NCI-H2227 (cell line): ENCODE data around the gene RND1.

Experiments
- DNase-seq: peaks from one replicate; lab custom pipeline; 2025; ENCODE audit not compliant: unreplicated experiment; lab: John Stamatoyannopoulos, UW

RND1 gene

GRCh38 chr12:48828841-48829575 lies 36.7 kb downstream of the RND1 start:
- no peak for DNase-seq

DNA sequence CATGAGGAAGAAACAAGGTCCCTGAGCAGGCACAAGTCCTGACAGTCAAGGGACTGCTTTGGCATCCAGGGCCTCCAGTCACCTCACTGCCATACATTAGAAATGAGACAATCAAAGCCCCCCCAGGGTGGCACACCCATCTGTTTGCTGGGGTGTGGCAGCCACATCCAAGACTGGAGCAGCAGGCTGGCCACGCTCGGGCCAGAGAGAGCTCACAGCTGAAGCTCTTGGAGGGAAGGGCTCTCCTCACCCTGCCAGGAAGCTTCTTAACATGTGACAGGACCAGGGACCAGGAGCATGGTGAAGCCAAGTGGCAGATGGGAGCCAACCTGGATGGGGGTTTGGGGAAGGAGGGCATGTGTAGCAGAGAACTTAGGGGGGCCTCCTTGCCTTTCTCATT lies 37.4 kb downstream of the RND1 start:
- no peak for DNase-seq

DNA sequence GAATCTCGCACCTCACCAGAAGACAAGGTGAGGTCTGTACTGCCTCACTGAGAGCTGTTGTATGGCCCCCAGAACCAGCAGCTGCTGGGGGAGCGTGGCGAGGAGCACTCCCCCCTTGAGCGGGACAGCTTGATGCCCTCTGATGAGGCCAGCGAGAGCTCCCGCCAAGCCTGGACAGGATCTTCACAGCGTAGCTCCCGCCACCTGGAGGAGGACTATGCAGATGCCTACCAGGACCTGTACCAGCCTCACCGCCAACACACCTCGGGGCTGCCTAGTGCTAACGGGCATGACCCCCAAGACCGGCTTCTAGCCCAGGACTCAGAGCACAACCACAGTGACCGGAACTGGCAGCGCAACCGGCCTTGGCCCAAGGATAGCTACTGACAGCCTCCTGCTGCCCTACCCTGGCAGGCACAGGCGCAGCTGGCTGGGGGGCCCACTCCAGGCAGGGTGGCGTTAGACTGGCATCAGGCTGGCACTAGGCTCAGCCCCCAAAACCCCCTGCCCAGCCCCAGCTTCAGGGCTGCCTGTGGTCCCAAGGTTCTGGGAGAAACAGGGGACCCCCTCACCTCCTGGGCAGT lies 38.1 kb downstream of the RND1 start:
- DNase-seq: no peak

DNA sequence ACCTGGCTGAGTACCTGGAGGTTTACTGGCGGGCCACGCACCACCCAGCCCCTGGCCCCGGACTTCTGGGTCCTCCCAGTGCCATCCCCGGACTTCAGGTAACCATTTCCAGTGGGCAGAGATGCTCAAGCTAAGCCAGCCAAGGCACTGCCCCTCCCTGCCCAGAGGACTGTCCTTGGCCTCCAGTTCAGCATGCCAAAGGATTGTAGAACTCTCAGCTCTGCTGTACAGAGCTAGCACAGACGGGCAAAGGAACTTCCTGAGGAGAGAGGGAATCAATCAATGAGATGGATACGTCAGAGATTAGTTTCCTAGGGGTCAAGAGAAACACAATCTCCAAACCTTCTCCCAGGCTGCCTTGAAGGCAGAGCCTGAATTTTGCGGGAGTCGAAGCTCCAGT lies 38.6 kb downstream of the RND1 start:
- no peak for DNase-seq

DNA sequence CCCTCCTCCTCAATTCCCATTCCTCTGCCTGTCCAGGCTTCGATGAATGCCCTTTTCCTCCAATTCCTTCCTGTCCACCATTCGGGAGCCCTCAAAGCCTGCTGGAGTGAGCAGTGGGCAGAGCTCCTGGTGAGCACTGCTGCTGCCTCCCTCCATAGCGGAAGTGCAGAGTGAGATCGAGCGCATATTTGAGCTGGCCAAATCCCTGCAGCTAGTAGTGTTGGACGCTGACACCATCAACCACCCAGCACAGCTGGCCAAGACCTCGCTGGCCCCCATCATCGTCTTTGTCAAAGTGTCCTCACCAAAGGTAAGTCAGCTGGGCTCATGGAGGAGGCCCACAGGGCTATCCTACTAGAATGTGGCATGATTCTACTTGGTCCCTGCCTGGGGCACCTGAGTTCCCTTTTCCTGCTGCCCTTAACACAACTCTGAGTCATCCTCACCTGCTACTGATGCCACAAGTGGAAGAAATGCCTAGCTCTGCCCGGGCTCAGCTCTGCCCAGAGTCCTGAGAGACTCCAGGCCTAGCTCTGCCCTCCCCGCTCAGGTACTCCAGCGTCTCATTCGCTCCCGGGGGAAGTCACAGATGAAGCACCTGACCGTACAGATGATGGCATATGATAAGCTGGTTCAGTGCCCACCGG lies 39.3 kb downstream of the RND1 start:
- DNase-seq: no peak

DNA sequence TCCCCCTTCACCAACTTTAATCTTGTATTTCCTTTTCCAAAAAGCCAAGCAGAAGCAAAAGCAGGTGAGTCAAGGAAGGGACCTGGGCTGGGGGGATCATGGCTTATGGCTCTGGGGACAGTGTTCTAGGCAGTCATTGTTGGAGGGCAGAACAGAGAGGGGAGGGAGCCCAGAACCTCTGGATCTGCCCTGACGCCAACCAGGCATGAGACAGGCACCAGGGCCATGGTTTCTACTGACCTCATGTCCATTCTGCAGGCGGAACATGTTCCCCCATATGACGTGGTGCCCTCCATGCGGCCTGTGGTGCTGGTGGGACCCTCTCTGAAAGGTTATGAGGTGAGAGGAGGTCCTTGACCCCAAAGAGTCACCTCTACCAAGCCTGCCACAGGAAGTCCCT lies 40.8 kb downstream of the RND1 start:
- no peak for DNase-seq

DNA sequence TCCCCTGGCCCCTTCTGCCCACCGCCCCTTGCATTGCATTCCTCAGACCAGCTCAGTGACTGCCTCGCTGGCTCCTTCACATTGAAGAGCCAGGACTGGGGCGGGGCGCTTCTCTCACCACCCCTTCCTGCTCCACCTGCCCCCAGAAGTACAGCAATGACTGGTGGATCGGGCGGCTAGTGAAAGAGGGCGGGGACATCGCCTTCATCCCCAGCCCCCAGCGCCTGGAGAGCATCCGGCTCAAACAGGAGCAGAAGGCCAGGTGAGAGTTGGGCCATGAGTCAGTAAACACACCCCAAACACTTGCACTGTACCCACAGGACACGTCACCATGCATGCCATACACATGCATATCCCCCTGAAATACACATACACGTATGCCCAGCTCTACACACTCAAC lies 41.6 kb downstream of the RND1 start:
- no peak for DNase-seq

DNA sequence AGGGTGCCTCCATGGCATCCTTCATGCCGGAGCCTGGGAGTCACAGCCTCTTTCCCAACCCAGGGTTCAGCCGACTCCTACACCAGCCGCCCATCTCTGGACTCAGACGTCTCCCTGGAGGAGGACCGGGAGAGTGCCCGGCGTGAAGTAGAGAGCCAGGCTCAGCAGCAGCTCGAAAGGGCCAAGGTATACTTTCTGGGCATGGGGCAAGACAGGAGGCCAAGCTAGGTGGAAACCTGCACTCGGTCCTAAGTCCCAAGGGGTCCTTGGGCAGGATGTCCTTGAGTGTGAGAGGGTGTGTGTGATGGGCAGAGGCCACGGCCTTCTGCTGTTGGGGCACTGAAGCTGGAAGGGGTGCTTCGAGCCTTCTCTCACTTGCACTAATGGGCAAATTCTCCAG lies 42.4 kb downstream of the RND1 start:
- DNase-seq: no peak

- no peak for DNase-seq
Observed at GRCh38 chr12:48822711-48823110, 43.0 kb downstream of the RND1 start.

GRCh38 chr12:48822139-48822538 lies 43.5 kb downstream of the RND1 start:
- no peak for DNase-seq

- no peak for DNase-seq
Observed at GRCh38 chr12:48819986-48820725, 45.5 kb downstream of the RND1 start.

DNA sequence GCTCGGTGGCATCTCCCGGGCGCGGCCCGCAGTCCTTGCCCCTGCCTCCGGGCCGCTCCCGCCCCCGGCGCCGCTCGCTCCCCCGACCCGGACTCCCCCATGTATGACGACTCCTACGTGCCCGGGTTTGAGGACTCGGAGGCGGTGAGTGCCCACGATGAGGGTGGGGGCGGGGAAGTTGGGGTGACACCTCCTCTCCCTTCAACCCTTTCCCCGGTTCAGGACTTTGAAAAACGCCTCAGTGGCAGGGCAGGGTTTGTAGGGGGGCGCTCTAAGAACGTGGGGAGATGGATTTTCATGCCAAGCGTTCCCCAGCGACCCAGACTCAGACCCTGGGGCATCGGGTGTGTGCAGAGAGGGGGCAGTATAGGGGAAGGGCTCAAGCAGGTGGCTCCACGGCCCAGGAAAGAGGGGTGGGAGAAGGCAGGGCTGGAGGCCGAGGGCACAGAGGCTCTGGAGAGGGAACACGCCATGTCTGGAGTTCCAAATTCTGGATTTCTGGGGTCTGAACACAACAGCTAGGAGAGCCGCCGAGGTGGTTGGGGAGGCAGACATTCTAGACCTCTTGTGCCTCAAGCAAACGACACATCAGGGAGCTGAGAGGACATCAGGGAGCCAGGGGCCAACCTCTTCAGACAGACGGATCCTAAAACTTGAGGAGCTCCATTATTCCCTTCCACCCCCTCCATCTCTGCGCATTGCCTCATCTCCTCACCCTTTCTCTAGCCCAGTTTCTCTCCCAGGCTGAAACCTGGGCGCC lies 46.7 kb downstream of the RND1 start:
- DNase-seq: peak; percentile 66

DNA sequence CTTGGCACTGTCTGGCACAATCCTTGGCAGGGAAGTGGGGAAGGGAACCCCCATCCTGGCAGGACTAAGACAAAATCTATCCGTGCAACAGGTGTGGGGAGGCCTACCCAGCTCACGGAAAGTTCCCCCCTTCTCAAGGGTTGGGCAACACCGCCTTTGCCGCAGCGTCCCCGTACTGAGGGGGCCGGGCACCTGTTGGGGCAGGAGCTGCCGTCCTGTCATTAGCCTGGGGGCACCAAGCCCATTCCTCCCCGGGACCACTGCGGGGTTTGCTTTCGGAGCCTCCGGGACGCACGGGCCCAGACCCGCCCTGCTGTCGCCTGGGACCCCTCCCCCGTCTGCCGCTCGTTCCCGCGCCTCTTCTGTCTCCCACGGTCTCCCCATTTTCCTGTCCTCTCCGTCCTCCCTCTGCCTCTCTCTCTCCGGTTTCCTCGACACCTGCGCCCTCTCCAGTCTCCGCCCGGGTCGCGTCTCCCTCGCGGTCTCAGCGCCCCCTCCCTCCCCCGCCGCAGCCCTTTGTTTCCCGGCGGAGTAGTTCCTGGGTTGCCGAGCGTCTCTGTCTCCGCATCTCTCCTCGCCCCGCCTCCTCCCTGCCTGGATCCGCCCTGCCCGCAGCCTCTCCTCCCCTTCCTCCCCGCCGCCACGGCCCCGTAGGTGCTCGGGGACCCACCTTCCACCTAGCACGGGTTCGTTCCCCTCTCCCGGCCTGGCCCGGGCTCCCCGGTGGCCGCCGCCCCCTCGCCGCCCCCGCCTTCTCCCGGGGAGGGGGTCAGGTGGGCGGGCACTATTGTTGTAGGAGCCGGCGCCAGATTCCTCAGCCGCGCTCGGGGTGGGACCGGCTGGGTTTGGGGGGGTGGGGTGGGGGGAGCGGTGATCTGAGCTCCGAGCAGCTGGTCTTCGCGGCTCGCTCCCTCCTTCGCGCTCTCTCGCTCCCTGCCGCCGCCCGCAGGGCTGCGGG lies 47.5 kb downstream of the RND1 start, which contains the start of gene CACNB3:
Gene CACNB3, plus strand, starts transcription at position 624 of the 958 bp plus-strand sequence. CDS start 434 bp downstream, outside the sequence.
- DNase-seq: peak; percentile 86

- no peak for DNase-seq
Observed at GRCh38 chr12:48816143-48816854, 49.4 kb downstream of the RND1 start.

DNA sequence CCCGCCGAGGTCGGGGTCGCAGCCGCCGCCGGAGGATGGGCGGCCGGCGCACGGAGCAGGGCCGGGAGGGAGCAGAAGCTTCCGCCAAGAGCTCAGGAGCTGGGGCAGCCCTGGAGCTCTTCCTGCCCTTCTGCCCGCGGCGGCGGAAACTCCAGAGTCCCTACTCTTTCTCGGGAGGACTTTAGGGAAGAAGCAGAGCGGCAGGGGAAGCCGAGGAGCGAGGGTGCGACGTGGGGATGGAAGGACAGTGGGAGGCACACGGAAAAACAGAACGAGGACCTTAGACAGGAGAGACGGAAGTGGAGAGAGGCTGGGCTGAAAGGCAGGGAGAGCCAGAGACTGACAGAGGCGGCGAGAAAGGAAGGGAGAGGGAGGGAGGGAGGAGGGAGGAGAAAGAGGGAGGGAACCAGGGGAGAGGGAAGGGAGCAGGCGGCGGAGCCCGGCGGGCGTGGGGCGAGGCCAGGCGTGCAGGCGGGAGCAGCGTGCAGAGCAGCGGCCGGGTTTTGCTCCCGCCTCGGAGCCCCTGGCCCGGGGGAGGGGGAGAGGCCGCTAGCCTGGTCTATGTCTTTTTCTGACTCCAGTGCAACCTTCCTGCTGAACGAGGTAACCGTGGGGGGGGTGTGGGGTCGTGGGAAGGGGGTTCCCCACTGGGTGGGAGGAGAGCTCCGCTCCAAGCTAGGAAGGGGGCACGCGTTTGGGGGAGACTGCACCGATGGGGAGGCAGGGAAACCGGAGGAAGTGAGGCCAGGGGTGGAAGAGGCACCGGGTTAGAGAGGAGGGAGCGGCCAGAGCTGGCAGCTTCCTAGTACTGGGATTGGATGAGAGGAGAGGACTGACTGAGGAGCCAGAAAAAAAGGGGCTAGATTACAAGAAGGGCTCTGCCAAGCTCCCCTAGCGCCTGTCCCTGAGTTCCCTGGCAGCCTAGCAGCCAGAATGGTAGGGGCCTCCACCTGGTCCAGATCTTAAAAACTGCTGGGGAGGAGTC lies 50.3 kb downstream of the RND1 start:
- DNase-seq: peak; percentile 81

DNA sequence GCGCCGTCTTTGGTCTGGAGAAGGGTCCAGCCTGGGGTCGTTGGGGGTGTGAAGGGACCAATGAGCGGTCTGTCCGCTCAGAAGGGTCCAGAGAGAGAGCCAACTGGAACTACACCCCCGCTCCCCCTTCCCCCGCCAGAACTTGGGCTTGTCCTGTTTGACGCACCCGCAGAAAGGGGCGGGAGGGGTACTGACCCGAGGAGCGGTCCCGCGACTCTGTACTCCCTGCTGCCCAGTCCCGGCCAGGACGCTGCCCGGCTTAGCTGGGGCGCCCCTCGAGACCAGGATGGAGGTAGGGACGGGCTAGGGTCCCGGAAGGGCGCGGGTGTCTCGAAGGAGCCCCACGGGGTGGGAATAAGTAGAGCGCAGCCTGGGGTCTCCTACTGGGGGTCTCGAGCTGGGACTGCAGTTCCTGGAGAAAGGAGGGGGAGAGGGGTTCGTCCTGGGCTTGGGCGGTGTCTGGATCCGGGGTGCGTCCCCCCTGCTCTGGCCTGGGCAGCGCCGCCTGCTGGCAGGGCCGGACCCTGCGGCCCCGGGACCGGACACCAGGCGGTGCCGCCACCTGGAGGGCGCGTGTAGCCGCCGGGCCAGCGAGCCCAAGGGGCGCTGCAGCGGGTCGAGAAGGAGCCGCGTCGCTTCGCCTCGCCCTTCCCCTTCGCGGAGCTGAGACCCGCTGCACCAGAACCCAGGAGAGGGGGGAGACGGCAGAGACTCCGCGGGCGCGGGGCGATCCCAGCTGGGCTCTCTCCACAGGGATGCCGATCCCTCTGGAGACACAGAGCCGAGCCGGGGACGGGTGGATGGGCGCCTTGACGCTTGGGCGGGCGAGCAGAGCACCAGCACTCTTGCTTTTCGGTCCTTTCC lies 51.2 kb downstream of the RND1 start:
- DNase-seq: peak; percentile 77
